TTC549 (cell line): Measurements from ENCODE around the gene POLD2.
"Not testable (repeated sequence)": the region's sequence is repeated elsewhere in the genome, so short reads cannot be mapped to it uniquely, and the experiment has no call there.

Source experiments
- FAIRE-seq: peaks from 2 replicates; lab custom pipeline; 2012; peaks lifted over from hg19 to GRCh38; lab: Jason Lieb, UNC

The POLD2 gene

DNA sequence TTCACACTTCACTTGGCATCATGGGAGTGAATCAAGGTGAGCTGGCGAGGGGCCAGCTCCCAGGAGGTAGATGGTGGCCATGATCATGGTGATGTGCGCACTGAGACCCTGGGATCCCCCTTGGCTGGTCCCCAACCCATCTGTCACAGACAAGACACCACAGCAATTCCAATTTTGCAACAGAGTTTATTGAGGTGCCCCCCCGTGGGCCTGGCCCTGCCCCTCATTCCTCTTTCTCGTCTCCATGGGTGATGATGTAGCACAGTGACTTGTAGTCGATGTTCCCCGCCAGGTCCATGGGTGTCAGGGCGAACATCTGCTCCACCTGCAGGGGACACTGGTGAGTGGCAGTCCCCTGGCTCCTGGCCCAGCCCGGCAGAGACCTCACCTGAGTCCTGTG is 15.3 kb upstream of the POLD2 start:
- FAIRE-seq, result no peak

- no peak for FAIRE-seq
Measured at GRCh38 chr7:44136731-44137130, 13.4 kb upstream of the POLD2 start.

DNA sequence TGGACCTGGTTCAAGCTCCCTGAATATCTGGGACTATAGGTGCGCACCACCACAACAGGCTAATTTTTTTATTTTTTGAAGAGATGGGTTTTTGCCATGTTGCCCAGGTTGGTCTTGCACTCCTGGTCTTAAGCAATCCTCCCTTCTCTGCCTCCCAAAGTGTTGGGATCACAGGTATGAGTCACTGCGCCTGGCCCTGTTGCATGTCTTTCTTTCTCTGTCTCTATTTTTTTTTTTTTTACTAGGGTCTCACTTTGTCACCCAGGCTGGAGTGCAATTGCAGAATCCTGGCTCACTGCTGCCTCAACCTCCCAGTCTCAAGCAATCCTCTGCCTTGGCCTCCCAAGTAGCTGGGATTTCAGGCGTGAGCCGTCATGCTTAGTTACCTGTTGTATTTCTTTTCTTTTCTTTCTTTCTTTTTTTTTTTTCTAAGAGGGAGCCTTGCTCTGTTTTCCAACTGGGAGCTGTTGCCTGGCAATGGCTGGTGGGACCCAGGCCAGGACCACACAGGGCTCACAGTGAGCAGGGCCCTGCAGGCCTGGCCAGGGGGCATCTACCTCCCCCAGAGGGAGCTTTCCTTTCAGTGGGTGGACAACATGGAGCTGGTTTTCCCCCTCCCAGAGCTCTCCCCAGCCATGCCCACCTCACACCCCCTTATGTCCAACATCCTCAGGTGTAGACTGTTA is 11.7 kb upstream of the POLD2 start:
- no peak for FAIRE-seq

GRCh38 chr7:44133295-44133694 is 9.9 kb upstream of the POLD2 start:
- FAIRE-seq, result no peak

DNA sequence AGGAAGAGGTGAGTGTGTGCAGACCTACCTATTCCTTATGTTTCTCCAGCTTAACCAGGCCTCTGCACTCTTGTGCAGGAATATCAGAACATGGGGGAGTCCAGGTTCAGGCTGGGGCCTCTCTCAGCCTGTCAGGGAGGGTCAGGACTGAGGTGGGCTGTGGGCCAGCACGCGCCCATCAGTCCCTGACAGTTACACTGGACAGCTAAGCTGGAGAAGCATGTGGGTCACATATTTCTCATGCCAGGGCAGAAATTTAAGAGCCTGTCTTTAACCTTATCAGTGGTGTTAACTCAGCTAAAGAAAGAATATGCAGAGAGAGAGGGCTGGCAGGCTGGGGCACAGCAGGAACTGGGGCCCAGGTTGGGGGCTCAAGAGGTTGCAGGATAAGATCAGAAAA is 8.7 kb upstream of the POLD2 start:
- FAIRE-seq, result no peak

DNA sequence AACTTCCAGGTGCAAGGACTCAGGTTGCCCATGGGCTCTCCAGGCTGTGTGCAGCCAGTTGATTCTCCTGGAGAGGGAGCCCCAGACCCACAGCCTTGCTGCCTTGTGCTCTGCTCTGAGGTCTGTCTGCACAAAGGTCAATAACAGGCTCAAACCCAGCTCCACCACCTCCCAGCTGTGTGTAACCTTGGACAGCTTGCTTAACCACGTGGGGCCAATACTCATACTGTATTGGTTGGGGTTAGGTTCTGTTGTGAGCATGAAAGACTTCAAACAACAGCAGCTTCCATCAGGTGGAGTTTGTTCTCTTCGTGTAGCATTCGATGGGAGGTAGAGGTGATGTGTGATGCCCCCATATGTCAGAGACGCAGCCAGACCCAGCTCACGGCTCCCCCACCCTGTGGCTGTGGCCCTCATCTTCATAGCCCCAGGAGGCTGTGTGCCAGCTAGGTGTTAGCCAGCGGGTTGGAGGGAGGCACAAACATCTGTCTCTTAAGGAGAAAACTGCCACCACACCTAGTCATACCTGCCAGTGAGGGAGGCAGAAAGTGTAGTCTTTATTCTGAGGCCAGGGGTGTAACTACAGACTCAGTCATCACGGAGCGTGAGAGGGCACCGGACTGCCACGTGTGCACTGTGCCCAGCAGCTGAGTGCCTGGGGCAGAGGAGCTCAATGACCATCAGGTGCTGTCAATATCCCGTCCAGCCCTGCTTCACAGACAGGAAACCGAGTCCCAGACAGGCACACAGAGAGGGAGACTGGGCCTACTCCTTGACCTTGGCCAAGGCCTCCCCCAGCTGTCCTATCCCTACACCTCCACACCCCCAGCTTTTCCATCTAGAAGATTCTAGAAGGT is 8.1 kb upstream of the POLD2 start:
- FAIRE-seq, result no peak

DNA sequence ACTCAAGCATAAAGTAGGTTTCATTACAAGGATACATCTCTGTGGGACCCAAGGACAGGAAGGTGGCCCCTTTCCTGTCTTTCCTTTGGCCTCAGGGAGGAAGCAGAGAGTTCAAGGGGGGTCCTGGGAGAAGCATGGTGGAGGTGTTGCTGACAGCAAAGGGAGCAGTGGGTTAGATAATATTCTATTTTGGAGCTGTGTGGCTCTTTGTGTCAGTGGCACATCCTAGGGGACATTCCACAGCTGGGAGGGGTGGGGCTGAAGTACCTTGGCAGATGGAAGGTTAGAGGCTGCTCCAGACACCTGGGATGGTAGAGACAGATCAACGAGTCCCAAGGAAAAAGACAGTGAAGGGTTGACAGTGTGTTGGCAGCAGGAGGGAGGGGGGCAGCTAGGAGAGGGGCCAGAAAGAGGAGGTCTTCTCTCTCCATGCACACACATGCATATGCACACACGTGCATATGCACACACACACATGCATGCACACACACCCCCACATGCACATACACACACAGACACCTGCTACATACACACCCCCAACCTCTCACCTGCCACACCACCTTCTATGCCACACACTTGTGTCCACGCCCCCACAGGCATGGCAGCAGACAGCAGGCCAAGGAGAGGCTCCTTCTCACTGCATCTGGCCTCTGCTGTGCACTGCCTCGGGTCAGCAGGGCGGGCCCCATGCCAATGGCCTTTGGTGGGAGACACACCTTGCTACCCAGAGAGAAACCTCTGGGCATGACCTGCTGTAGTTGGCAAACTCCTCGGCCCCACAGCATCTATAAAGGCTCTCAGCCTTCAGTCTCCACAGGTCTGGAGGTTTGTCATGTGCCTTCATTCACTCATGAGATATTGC is 5.6 kb upstream of the POLD2 start:
- no peak for FAIRE-seq

DNA sequence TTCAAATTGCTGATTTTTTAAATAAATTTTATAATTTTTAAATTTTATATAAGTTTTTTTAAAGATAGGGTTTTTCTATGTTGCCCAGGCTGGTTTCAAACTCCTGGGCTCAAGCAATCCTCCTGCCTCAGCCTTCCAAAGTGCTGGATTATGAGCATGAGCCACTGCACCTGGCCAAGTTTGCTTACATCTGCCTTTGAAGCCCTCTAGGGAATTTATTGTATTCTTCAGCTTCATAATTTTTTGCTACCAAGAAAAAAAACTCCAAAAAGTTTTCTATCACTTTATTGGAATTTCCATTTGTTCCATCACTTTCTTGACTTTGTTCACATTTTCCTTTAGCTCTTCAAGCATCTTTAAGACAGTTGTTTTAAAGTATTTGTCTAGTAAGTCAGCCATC is 3.8 kb upstream of the POLD2 start:
- no peak for FAIRE-seq

DNA sequence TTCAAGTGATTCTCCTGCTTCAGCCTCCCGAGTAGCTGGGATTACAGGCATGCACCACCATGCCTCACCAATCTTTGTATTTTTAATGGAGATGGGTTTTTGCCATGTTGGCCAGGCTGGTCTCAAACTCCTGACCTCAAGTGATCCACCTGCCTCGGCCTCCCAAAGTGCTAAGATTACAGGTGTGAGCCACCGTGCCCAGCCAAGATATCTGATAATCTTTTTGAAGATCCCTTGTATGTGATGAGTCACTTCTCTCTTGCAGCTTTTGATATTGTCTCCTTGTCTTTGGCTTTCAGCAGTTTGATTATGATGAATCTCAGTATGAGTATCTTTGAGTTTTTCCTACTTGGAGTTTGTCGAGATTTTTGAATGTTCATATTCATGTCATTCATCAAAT is 3.2 kb upstream of the POLD2 start:
- FAIRE-seq, result not testable (repeated sequence)

GRCh38 chr7:44124822-44125202 is 1.5 kb upstream of the POLD2 start:
- FAIRE-seq, result no peak

DNA sequence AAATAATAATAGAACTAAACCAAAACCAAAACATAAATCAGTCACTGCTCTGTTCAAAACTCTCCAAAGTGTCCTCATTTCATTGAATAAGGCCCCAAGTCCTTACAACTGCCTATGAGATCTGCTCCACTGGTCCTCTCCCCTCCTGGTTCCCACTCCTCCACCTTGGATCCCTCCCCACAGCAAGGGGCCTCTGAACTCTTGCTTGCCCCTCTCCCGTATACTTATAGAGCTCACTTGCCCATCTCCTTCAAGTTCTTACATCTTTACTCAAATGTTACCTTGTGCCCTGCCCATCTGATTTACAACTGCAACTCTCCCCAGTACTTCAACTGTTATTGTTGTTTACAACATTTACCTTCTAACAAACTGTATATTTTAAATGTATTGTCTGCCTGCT is 819 bp downstream of the POLD2 start:
- FAIRE-seq, result no peak

DNA sequence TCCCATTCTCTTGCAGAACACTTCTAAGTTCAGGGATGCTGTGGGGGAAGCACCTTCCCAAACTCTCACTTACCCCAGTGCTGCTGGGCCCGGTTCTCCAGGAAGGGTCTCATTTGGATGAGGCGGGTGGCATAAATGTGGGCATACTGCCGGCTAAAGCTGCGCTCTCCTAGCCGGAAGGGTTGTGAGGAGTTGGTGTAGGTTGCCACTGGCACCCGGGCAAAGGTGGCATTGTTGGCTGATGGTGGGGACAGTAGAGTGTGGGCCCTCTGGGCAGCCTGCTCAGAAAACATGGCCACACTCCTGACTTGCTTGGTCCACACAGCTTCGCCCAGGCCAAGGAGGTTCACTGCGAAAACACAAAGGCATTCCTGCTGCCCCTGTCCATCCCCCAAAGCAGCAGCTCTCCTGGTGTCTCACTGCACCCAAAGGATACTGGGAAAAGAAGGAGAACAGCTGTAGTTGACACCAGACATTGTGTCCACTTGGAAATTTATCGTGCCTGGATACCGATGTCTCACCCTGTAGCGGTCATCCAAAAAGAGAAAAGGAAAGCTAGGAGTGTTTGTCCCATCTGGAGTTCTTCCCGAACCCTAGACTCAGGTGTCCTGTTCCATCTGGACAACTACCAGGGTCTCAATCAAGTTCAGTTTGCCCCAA is 1.5 kb downstream of the POLD2 start:
- FAIRE-seq, result no peak

- no peak for FAIRE-seq
Measured at GRCh38 chr7:44120395-44120794, 3.0 kb downstream of the POLD2 start.

GRCh38 chr7:44119829-44120380 is 3.4 kb downstream of the POLD2 start:
- FAIRE-seq, result no peak

- FAIRE-seq, result no peak
Measured at GRCh38 chr7:44117801-44118429, 5.4 kb downstream of the POLD2 start.

GRCh38 chr7:44116789-44117666 is 6.3 kb downstream of the POLD2 start:
- no peak for FAIRE-seq

DNA sequence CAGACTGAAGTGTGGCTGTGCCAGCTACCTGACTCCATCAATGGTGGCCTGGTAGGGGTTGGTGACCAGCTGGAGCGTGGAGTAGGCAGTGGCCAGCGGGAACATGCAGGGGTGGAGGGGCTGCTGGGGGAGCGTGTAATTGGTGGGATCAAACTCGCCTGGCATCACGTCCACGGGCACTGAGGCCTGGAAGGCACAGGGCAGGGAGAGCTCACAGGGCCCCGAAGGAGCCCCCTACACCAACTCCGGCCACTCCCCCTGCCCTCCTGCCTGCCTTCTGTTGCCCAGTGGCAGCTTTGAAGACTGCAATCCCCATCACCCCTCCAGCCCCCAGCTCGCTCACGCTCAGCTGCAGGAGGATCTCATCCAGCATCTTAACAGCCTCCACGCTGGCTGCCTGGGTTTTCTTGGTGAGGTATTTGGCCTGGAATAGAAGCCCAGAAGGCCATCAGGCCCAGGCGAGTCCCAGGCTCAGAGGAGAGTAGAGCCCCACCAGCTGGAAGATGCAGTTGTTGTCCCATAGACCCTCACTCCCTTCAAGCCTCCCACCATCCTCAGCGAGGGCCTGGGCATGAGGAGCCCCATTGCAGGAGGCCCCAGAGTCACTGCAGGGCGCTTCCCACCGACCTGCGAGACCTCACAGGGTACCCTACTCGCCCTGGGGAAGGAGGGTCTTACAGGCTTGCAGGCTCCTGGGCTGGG is 7.1 kb downstream of the POLD2 start:
- no peak for FAIRE-seq

DNA sequence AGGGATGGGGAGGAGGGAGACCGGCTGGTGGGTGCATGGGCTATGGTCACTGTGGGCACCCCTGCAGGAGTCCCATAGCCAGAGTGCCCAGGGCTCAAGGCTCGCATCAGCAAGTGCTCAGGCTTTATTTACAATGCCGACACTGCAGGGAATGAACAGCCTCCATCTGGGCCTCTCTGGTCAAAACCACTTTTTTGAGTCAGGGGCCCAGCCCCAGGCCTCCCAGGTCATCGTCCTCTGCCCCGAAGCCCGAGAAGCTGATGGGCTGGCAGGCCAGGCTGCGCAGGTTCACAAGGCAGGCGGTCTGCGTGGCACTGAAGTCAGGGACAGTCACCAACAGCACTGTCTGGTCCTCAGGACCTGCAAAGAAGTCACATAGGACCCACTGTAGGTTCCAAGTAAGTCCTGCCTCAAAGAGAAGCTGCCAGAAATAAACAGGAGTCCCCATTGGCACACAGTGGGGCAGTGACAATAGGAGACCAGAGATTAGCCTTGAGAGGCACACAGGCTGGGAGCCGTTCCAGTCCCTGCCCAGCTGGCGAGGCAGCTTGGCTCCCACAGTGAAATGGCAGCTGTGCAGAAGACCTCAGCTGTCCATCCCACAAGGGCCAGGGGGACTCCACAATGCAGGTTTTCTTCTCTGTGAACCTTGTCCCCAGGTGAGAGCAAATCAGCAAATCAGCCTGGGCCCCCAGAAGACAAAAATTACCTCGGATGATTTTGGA is 8.6 kb downstream of the POLD2 start:
- FAIRE-seq, result no peak

- FAIRE-seq, result no peak
Measured at GRCh38 chr7:44113764-44114354, 9.5 kb downstream of the POLD2 start.
